HG02588 (cell line): ENCODE data around the gene ARHGAP5.

Source experiments
- ATAC-seq: cut with Tn5 transposase; IDR thresholded peaks from one replicate; pipeline ENCODE4 v1.9.1; 2021; ENCODE audit warnings: mild to moderate bottlenecking, moderate library complexity; ENCODE audit not compliant: unreplicated experiment

Gene ARHGAP5

DNA sequence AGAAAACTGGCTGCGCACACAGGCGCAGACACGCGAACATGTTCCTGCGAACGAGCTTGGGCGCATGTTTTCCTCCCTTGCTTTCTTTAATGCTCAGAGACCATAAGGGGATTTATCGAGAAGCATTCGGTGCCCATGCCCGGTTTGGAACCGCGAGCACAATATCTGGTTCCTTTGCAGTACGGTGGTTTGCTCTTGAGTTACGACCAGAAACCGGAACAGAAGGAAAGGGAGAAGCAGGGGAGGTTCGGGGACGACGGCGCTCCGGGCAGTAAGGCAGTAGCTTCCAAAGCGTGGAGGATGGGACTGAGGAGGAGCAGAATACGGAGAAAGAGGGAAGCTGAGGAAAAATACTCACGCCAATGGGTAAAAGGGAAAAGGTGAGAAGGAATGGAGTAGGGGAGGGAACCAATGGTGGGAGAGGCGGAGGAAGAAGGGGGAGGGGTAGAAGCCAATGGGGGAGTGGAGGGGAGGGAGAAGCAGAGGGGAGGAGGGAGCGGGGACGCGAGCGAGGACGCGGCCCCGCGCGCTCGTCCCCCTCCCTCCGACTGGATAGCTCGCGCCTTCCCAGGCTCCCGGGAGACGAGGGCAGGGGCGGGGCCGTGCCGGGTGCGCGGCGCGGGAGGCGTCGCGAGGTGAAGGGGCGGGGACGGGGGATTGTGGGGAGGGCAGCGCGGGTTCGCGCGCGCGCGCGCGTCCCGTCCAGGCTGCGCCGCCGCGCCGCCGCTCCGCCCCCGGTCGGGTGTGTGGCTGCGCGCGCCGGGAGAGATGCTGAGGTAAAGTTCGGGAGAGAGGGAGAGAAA lies 625 bp upstream of the ARHGAP5 start:
- ATAC-seq: peak; percentile 57

DNA sequence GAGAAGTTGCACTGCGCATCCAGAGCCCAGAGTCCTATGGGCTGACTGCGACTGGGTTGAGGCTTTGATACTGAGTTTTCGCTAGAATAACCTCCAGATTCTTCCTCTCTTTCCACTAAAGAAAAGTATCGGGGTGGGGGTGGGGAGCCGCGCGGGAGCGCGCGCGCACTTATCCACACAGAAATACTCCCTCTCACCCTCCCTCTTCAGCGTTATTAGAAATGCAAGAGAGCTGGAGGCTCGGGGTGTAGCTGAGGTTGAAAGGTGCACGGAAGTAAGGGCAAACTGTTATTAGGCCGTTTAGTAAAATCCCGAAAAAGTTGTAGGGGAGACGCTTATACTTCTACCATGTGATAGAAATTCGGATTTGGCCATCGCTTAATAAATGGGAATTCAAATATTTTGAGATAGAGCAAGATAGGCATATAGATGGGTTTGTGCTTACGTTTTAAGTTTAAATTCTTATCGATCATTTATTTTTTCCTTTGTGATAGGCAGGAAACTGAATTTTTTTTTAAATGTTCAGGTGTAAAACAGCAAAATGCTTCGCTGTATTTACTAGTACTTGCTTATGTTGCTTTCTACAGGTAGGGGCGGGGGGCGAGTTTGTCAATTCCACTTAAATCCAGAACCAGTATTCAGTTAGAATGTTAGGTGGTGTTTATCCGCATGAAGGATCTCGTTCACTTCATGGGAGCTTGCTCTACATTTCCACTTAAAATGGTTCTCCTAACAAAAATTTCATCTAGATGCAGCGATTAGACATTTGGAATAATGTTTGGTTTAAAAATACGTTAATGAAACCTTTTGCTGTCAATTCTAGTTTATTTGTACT lies 1.1 kb downstream of the ARHGAP5 start:
- ATAC-seq: no peak

DNA sequence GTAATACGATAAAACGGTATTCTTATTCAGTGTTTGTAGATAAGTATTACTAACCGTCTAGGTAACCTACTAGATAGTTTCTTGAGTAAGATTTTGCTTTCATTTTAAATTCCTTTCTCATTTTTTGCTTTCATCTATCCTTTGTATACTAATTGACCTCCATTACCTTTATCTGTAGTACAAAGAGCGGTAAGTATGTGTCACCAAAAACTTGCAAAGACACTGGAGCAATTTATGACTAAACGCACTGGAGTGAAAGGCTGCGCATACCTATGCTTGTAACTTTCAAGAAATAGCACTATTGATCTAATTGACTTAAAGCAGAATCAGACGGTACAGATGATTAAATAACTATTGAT lies 1.7 kb downstream of the ARHGAP5 start:
- ATAC-seq: no peak

DNA sequence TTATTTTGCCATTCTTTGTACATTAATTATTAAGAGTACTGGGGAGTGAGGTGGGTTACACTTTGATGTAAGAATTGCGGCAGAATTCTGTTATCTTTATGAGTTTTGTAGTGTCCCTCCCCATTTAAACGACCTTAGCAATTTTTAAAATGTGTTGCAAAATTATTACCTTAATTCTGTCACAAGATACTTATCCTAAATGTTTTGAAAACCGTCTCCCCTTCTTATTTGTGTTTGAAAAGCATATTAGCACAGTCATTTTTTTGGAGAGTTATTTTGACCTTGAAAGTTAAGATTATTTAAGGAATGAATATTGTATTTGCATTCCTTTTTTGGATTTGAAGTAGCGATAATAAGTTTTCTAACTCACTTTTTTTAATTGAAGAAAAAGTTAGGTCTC lies 2.2 kb downstream of the ARHGAP5 start:
- no peak for ATAC-seq

DNA sequence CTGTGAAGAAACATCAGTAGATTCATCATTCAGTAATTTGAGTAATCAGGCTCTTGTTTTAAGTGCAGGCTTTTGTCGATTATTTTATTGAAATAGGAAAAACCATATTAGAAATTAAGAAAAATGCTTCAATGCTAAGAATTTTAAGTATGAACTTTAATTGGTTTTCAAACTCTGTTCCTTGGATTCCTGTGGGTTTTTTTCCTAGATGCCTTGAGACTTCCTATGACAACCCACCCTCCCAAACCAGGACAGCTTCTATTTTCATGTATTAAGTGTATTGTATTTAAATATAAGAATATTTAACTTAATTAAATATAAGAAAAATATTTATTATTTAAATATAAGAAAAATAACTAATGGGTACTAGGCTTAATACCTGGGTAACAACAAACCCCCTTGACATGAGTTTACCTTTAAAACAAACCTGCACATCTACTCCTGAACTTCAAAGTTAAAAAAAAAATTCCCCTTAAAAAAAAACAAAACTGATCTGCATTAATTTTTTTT lies 3.0 kb downstream of the ARHGAP5 start:
- ATAC-seq: no peak

DNA sequence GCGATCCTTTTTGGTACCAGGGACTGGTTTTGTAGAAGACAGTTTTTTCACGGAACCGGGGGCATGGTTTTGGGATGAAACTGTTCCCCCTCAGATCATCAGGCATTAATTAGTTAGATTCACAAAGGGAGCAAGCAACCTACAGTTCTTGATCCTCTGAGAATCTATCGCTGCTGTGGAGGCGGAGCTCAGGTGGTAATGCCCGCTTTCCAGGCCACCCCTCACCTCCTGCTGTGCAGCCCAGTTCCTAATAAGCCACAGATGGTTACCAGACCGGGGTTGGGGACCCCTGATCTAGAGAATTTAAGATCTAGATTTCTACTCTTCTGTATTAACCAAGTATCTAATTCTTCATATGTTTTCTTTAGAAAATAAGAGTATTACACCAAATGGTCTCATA lies 4.8 kb downstream of the ARHGAP5 start:
- ATAC-seq: no peak

DNA sequence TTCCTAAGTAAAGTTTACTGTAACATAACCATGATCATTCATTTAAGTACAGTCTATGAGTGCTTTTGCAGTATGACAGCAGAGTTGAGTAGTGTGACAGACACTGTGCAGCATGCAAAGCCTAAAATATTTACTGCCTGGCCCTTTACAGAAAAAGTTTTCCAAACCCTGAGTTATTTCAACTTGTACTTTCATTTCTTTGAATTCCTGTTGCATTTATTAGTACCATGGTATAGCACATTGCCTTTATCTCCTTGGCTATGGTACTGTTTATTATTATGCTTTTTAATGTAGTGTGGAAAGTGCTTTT lies 6.2 kb downstream of the ARHGAP5 start:
- no peak for ATAC-seq

DNA sequence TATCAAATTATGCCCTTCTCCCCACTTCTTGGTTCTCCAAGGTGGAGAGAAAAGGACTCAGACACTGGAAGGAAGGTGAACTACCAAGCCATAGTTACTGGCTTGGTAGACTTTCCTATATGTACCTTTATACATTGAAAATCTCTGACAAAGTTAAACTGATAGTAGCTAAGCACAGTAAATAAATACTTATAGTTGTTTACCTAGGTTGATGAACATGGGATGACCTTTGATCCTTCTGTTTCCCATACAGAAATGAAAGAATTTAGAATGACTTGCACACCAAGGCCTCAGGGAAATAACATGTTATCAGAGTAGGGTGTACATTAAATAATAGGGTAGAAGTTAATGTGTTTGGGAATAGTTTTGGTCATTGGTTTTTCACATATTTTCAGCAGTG lies 6.7 kb downstream of the ARHGAP5 start:
- ATAC-seq: no peak

DNA sequence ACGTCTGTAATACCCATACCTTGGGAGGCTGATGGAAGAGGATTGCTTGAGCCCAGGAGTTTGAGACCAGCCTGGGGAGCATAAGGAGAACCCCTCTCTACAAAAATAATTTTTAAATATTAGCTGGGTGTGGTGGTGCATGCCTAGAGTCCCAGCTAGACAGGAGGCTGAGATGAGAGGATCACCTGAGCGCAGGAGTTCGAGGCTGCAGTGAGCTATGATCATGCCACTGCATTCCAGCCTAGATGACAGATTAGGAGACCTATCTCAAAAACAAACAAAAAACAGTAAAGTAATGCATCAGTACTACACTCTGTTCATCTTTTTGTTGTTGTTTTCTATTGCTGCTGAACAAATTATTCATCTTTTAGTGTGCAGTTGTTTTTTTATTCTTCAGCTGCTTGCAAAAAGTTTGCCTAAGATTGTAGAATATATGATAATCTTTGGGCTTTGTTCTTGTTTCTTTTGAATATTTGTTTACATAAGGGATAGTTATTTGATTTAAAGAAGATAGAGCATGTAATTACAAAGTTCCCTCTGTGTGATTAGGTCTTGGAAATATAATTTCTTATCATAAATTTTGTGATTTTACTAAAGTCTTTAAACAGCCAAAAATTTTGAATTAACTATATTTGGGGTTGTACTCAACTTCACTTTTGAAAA lies 8.2 kb downstream of the ARHGAP5 start:
- no peak for ATAC-seq

DNA sequence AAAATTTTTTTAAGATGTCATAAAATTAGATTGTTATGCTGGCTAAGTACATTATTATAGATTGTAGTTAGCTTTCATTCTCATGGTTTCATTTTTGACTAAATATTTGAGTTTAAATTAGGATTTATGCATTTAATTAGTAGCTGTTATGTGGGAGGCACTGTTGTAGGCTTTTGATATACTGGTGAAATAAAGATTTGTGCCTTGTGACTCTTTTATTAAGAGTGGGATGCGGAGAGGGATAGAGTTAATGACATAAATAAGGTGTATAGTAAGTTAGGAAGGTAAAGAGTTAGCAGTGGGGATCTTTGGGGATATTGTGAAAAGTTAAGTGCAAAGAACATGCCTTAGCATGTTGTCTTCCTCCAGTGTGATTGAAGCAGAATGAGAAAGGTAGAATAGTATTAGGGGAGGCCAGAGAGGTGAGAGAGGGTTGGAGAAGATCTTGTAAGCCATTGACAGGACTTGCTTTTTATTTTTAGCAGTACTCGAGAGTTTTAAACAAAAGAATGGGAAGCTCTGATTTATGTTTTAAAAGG lies 8.8 kb downstream of the ARHGAP5 start:
- ATAC-seq: no peak

DNA sequence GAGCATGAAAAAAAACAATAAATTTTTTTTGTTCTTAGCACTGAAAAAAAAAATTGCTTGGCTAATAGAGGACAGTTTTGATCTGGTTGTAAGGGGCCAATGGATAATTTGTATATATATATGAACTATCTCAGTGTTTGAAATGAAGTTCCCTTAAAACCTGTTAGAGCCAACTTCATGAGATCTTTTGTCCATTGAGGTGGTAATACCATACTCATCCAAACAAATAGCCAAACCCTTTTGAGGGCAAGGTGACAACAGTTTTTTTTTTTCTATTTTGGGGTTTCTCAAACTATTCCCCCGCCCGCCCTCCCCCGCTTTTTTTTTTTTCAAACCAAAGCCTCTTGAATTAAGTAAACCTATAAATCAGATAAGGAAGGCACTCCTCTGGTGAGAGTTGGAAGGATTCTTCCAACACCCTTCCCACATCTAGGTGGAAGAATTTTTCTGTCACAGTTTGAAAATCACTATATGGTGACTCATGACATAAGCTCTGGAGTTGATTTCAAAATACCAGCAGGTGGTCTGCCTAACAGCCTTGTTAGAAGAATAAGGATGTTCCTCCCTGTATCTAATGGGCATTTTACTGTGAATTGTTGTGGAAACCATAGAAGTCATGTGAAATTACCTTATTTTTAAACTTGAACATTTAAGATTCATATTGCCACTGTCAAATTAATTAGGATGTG lies 10.2 kb downstream of the ARHGAP5 start:
- ATAC-seq: no peak

DNA sequence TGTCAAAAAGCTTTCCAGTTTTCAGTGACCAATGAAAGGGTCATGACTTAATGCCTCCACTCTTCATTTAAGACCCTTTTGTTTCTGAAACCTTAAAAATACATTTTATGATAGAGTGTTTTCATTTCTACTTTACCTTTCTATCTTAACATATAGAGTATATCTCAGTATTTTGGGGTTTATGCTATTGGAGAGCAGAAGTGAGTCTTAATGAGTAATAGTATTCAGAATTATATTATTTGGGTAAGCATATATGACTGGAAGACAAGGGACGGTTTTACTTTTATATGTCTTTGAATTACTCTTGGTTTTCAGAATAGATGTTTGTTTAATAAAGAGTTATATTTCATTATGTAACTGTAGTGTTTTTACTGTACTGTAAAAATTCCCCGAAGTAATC lies 10.8 kb downstream of the ARHGAP5 start:
- no peak for ATAC-seq

DNA sequence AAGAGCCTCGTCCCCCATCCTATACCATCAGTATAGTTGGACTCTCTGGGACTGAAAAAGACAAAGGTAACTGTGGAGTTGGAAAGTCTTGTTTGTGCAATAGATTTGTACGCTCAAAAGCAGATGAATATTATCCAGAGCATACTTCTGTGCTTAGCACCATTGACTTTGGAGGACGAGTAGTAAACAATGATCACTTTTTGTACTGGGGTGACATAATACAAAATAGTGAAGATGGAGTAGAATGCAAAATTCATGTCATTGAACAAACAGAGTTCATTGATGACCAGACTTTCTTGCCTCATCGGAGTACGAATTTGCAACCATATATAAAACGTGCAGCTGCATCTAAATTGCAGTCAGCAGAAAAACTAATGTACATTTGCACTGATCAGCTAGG lies 13.6 kb downstream of the ARHGAP5 start:
- no peak for ATAC-seq

DNA sequence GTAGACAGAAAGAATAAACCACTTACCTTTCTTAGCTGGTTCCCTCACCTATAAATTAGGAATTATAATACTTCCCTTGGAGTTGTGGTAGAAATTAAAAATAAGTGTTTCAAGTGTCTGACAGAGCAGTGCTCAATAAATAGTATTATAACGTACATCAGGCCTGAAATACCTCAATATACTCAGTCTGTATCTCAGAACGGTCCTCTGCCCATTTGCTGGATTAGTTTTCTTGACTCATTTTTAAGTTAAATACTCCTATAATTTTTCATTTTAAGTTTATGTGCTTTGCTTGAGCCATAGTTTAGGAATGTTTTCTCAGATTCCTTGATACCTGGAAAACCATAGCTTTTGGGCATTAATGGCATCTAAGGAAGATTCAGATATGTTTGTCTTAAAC lies 22.4 kb downstream of the ARHGAP5 start:
- ATAC-seq: no peak

DNA sequence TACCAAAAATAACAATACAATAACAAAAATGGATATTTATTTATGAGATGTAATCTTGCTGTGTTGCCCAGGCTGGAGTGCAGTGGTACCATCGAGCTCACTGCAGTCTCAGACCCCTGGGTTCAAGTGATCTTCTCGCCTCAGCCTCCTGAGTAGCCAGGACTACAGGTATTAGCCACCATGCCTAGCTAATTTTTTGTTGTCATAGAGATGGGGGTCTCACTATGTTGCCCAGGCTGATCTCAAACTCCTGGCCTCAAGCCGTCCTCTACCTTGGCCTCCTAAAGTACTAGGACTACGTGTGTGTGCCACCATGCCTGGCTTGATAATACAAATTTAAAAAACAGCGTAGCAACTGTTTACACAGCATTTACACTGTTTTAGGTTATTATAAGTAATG lies 23.1 kb downstream of the ARHGAP5 start:
- ATAC-seq: no peak

DNA sequence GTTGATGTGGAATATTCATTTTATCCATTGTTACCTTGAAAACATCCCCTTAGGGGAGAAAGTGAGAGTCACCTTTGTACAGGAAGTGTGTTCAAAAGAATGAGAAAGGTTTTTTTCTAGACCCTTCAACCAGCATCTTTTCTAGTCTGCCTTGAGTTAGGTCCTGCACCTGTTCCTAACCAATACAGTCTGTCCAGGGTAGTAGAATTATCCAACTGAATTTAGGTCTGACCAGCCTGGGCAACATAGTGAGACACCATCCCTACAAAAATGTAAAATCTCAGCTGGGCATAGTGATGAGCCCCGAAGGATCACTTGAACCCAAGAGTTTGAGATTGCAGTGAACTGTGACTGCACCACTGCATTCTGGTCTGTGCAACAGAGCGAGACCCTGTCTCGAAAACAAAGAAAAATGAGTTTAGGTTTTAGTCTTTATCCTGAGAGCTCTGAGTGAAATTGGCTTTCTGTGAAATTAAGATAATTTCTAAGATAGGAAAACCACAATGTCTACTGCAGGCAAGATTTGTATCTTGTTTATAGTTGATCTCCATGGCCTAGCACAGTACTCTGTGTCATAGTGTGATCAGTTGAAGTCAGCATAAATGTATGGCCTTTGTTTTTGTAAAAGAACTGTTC lies 25.2 kb downstream of the ARHGAP5 start:
- peak; percentile 61 for ATAC-seq

DNA sequence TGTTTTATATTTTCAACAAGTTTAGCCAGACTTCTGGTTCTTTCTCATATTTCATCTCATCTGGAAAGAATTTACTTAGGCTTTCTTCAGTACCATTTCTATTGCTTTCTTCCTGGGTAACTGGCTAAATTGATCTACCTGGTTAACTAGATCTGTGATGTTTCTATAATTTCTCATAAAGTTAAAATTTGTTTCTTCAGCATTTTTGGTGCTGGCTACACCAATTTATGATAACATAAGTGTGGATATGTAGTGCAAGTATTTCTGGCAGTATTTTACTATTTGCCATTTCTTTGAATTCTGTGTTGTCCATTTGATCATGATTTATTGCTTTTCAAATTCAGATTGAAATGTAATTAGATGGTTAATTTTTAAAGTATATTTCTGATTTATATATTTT lies 25.9 kb downstream of the ARHGAP5 start:
- no peak for ATAC-seq

DNA sequence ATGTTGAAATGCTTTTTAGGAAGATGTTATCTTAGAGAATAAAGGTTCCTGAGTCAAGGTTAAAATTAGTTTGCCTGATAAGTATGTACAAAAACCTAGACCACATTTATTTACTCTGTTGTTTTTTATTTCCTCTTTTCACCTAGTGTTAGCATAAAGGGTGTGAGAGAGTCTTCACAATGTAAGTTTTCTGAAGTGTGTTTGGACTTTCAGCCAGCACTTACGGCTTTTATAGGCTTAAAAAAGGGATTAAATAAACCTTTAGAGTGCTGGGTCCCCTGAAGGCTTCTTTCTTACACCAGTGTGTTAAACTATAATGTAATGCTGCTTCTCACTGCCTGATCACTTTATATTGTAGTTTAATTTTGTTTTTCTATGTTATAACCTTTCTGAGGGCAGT lies 27.2 kb downstream of the ARHGAP5 start:
- no peak for ATAC-seq

DNA sequence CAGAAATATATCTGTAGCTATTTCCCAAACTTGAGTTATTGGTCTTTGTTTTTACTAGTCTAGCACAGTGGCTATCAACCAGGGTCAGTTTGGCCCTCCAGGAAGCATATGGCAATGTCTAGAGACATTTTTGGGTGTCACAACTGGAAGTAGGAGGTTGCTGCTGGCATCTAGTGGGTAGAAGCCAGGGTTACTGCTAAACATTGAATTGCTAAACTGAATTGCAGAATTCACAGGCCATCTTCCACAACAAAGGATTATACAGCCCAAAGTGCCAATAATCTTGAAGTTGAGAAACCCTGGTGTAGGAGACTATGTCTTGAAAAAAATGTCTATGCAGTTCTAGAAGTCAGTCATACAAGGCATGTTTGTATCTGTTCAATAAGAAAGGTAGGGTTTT lies 27.7 kb downstream of the ARHGAP5 start:
- ATAC-seq: no peak
